Stimulated activated CD4-positive, alpha-beta T cell treated with anti-CD3 and anti-CD28 coated beads, Interleukin-4, amount 100 ng/mL, for 1 hour (primary cell): ENCODE measurements around the gene MYF6.

Source experiments
- DNase-seq: peaks from one replicate; pipeline ENCODE4 v3.0.0-alpha.2; 2020

Gene MYF6

DNA sequence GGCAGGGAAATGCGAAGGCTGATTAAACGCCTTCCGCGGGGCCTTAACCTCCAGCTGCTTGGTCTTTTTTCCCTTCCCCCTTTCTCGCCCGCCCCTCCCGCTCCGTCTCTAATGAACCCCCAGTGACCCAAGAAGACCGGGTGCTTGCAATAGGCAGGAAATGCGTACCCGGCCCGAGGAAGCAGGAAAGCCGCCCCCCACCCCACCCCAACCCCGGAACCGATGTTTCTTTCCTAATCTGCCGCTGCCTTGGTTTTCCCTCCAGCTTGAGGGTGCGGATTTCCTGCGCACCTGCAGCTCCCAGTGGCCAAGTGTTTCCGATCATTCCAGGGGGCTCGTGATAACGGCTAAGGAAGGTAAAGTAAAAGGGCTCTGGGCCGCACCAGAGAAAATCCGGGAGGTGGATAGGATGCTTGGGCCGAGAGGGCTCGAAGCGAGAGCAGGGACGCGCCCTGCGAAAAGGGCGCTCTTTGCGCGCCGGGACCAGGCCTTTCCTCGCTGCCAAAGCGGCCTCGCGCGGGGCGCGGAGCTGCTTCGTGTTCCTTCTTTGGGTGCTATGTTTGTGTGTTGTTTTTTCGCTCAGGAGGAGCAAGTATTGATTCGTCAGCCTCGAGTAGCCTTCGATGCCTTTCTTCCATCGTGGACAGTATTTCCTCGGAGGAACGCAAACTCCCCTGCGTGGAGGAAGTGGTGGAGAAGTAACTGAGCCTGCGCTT is 983 bp downstream of the MYF6 start:
- DNase-seq: no peak

DNA sequence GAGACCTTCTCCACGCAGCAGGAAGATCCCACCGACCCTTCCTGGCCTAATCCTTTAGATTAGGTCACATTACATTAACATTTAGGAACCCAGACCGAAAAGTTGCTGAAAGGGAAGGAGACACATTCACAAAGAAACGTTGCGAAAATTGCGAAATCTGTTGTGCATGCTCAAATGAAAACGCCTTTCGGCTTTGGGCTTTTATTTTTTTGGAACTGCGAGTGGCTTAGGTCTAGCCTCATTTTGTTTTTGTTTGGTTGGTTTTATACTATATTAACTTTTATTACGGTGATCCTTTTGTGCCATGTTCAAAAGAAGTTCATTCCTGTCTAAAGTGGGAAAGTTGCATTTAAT is 1.5 kb downstream of the MYF6 start:
- no peak for DNase-seq

- no peak for DNase-seq
Observed at GRCh38 chr12:80709811-80710726, 2.6 kb downstream of the MYF6 start.

- no peak for DNase-seq
Observed at GRCh38 chr12:80710727-80711449, 3.5 kb downstream of the MYF6 start.

DNA sequence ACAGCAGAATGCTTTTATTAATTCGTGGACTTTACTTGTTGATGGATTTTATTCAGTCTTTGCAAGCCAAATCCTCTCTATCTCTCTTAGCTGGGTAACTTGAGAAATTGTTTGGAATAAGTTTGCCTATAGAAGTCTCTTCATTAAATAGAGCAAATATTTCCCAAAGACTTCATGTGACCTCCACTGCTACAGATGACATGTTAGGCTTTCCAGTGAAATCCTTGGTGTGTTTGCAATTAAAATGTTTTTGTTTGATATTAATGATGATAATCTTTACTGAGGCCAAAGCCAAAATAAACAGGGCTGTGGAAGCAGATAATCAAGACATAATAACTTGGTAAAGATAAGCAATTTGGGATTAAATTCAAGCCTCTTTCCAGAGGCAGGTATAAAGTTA is 4.4 kb downstream of the MYF6 start:
- no peak for DNase-seq

- no peak for DNase-seq
Observed at GRCh38 chr12:80712866-80713265, 5.4 kb downstream of the MYF6 start.

- DNase-seq: no peak
Observed at GRCh38 chr12:80713419-80713818, 6.0 kb downstream of the MYF6 start.

- no peak for DNase-seq
Observed at GRCh38 chr12:80714055-80714454, 6.6 kb downstream of the MYF6 start.

GRCh38 chr12:80714846-80715245 is 7.4 kb downstream of the MYF6 start:
- DNase-seq: no peak

GRCh38 chr12:80715713-80716249 is 8.3 kb downstream of the MYF6 start:
- DNase-seq: no peak

DNA sequence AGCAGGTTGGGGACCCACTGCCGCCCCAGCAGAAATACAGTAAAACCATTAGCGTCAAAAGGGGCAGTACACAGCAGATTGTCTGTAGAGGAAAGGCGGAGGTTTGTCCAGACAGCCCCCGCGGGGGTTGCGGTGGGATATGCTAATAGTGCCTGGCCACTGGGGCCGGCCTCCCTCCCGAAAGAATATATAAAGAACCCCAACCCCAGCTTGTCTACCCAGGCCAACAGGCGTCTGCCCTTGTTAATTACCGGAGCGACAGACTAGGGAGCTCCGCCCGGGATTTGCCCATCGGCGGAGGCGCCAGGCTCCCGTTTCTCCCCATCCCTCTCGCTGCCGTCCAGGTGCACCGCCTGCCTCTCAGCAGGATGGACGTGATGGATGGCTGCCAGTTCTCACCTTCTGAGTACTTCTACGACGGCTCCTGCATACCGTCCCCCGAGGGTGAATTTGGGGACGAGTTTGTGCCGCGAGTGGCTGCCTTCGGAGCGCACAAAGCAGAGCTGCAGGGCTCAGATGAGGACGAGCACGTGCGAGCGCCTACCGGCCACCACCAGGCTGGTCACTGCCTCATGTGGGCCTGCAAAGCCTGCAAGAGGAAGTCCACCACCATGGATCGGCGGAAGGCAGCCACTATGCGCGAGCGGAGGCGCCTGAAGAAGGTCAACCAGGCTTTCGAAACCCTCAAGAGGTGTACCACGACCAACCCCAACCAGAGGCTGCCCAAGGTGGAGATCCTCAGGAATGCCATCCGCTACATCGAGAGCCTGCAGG is 9.4 kb downstream of the MYF6 start, which contains the start of gene MYF5:
Gene MYF5, plus strand, starts transcription at position 217 of the 774 bp plus-strand sequence. Its CDS starts 152 bp downstream, at position 369.
- no peak for DNase-seq

DNA sequence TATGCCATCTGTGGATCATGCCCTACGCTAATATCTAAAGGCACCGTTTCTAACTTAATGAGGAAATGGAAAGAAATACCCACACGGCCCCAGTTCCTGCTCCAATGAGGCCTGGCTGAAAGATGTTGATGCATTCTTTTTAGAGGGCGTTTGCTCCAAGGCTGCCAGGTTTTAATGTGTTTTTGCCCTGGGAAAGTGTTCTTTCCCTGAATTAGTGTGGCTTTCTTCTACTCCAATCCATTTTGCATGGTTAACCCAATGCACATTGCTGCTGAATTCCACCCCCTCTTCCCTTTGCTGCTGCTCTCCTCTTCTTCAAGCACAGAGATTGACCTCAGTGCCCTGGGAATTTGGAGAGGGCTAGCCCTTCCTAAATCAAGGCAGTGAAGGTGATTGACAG is 10.4 kb downstream of the MYF6 start:
- no peak for DNase-seq

DNA sequence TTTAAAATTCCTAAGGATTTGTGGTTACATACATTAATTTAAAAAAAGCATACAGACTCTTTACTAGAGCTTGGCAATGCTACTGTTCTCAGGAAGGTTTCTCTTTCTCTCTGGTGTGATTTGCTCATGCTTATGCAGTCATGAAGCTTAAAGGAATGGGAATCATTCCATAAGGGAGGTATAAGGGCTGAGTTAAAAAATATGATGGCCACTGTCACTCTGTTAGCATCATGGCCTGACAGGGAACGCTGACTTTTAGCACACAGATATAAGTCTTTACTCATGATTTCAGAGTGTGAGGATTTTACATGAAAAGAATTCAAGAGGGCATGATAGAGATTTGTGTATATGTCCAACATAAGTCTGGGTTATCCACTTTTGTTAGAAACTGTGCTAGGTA is 13.1 kb downstream of the MYF6 start:
- DNase-seq: no peak

DNA sequence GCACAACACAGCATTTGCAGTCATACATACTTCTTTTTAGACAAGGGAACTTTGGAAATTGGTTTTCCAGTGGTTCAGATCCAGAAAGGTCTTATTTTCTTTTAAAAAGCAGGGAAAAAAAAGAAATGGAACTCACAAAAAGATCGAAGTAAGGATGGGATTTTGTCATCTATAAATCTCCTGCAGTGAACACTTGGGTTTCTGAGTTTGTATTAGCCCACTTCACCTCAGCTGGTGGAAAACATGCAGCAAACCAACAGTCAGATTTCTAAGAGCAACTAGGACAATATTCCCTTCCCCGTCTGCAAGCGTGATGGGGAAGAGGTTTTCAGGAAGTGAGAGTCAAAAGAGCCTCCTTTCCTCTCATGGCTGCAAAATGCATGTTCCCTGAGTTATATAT is 13.9 kb downstream of the MYF6 start:
- no peak for DNase-seq

DNA sequence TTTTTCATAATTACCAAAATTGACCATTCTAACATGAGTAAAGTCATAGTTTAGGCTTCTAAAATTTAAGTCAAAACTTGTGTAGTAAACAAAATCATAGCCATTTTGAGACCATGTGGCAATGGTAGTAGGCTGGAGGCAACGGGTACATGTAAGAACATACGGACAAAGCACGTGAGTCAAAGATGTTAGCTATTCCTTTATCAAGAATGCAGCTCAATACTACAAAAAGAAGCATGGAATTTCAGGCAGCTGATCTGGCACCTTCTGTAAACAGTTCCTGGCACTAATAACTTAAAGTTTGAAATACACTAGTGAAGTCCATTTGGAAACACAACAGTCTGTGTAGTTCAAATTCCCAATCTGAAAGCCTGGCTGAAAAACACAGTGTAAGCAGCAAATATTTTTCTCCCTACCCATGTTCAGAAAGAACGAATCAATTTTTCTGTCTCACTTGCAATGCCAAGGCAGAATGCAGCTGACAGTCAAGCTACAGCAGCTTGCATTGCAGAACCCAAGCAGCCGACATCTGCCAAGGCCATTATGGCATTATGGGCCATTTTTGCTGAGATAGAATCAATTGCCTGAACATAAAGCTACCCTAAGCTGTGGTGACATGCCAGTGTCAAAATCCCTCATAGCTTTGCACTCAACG is 38.5 kb downstream of the MYF6 start:
- DNase-seq: no peak

DNA sequence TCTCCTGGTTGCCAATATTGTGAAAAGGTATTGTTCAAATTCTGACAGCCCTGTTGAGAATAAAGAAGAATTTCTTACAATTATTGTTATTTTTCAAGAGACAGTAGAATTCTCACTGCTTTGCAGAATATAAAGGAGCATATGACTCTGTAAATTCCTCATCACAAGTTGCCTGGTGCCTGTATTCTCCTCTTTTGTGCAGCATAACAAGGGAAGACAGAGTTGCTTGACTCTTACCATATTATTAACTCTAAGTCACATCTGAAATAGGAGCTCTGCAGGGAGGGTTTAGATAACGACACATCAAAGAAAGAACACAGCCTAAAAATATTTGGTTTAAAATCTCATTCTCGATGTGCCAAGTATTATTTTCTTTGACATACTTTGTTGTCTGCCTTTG is 40.4 kb downstream of the MYF6 start:
- no peak for DNase-seq

GRCh38 chr12:80749456-80749855 is 42.0 kb downstream of the MYF6 start:
- no peak for DNase-seq

DNA sequence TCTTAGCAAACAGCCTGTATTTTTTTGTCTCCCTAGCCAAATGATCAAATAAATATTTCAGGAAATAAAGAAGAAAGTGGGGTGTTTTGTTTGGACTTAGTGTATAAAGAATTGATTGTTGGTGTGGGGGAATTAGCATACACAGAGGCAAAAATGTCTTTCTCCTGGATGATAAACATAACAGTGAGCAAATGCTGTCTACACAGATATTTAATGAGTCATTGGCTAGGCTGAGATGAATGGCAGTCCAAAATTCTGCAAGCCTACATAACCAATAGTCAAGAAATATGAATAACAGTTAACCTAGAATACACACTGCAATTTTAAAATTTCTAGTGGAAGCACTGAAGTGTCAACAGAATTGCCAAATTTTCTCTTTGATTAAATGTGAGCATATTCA is 45.0 kb downstream of the MYF6 start:
- no peak for DNase-seq

DNA sequence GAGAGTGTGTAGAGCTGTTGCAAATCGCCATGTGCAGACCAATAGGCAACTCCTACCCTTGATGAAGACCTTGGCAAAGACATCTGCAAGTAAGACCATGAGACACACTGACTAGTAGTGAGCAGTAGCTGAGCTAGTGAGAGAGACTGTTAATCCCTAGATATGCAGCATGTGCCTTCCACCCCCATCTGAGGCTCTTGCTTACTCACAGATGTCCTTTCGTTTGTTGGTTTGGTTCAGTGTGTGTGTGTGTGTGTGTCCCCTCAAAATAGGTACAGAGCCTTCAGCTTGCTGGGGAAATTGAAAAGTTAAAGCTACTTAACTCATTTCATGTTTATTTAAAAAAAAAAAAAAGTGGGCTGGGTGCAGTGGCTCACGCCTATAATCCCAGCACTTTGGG is 46.8 kb downstream of the MYF6 start:
- DNase-seq: no peak

DNA sequence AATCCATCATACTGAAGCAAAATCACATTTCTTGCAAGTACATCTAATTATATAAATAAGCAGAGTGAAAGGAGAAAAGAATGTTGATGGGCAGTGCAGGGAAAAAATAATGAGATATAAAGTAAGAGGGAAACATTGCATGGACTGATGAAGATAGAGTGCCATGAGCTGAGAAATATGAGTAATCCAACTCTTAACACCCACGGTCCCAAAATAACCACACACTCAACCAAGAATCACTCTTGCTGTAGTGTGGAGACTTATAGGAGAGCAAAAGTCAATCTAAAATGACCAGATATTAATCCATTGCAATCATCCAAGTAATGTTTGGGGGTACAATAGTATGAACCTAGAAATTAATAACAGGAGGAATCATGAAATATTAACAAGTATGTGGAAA is 49.4 kb downstream of the MYF6 start:
- no peak for DNase-seq
